Glutamatergic neuron (in vitro differentiated cells): ENCODE data around the gene FIBCD1. TPM values are rescaled to one million over a fixed set of nuclear protein-coding genes. Genes with fewer than 3 reads are reported as not detected.
A peak's percentile ranks its signal among the peaks of the same experiment; 100 is the strongest.

Experiments
- DNase-seq: peaks from one replicate; pipeline ENCODE4 v3.0.0; 2022
- H3K27ac Mint-ChIP-seq: one replicate; pipeline ENCODE4 v1.8.0; 2020; ENCODE audit warnings: mild to moderate bottlenecking, mixed read lengths, inconsistent platforms; ENCODE audit not compliant: unreplicated experiment
- H3K27me3 Mint-ChIP-seq: one replicate; pipeline ENCODE4 v1.8.0; 2020; ENCODE audit warnings: mild to moderate bottlenecking, moderate library complexity, mixed read lengths, inconsistent platforms; ENCODE audit not compliant: unreplicated experiment
- H3K36me3 Mint-ChIP-seq: one replicate; pipeline ENCODE4 v1.8.0; 2020; ENCODE audit warnings: mild to moderate bottlenecking, mixed read lengths, inconsistent platforms; ENCODE audit not compliant: unreplicated experiment
- H3K4me1 Mint-ChIP-seq: one replicate; pipeline ENCODE4 v1.8.0; 2020; ENCODE audit warnings: mild to moderate bottlenecking, low read depth, mixed read lengths, inconsistent platforms; ENCODE audit not compliant: unreplicated experiment
- H3K4me3 Mint-ChIP-seq: one replicate; pipeline ENCODE4 v1.8.0; 2020; ENCODE audit warnings: mild to moderate bottlenecking, mixed read lengths, inconsistent platforms; ENCODE audit not compliant: unreplicated experiment
- H3K9me3 Mint-ChIP-seq: one replicate; pipeline ENCODE4 v1.8.0; 2020; ENCODE audit warnings: mild to moderate bottlenecking, moderate library complexity, mixed read lengths, inconsistent platforms; ENCODE audit not compliant: unreplicated experiment
- CTCF ChIP-seq: fragments of 200-600 bp; sonication (generic); IDR thresholded peaks from one replicate; pipeline ENCODE4 v1.5.0; 2021; ENCODE audit not compliant: partially characterized antibody, unreplicated experiment
- total RNA-seq: library from RNA; stranded (reverse); fragmentation: NEBNext Ultra II Directional; extraction: Animal tissue kit (Norgen Biotek cat#: 25700); gene quantifications from one replicate; pipeline ENCODE4 v1.2.1, GENCODE V29; 2021; ENCODE audit not compliant: unreplicated experiment

The FIBCD1 gene
- total RNA-seq, 1 donor from 2014 or later, result not detected

- Mint-ChIP-seq H3K27me3 (peaks cover 8% of the 10 kb centered on the region), H3K9me3 (peaks cover 10% of the 10 kb centered on the region), H3K36me3 (no peaks in the 10 kb centered on the region), H3K4me3 (no peak overlapping the region), H3K4me1 (peaks cover 55% of the 10 kb centered on the region), H3K27ac (no peak overlapping the region)
- DNase-seq, result no peak
- TF ChIP-seq CTCF, result no peak
Measured at GRCh38 chr9:130861372-130862180, 77.5 kb downstream of the FIBCD1 start.

- H3K4me1 Mint-ChIP-seq, result peaks cover 58% of the 10 kb centered on the region
- DNase-seq, result no peak
- peak overlapping the region; percentile 21 for H3K4me3 Mint-ChIP-seq
- H3K27me3 Mint-ChIP-seq, result peaks cover 10% of the 10 kb centered on the region
- H3K36me3 Mint-ChIP-seq, result no peaks in the 10 kb centered on the region
- no peak for TF ChIP-seq CTCF
- H3K9me3 Mint-ChIP-seq, result peaks cover 9% of the 10 kb centered on the region
- H3K27ac Mint-ChIP-seq, result peak overlapping the region; percentile 16
Measured at GRCh38 chr9:130860458-130861316, 78.4 kb downstream of the FIBCD1 start.

GRCh38 chr9:130858739-130859705, 80.0 kb downstream of the FIBCD1 start:
- Mint-ChIP-seq H3K4me3 (peak overlapping the region; percentile 83), H3K27me3 (peaks cover 10% of the 10 kb centered on the region), H3K36me3 (no peaks in the 10 kb centered on the region), H3K4me1 (peaks cover 58% of the 10 kb centered on the region), H3K27ac (peak overlapping the region; percentile 97), H3K9me3 (peaks cover 9% of the 10 kb centered on the region)
- no peak for DNase-seq
- no peak for TF ChIP-seq CTCF

- peaks cover 56% of the 10 kb centered on the region for H3K4me1 Mint-ChIP-seq
- peaks cover 9% of the 10 kb centered on the region for H3K9me3 Mint-ChIP-seq
- no peaks in the 10 kb centered on the region for H3K36me3 Mint-ChIP-seq
- peak; percentile 73 for DNase-seq
- no peak for TF ChIP-seq CTCF
- H3K27me3 Mint-ChIP-seq, result peaks cover 10% of the 10 kb centered on the region
- H3K27ac Mint-ChIP-seq, result peak overlapping the region; percentile 97
- peak overlapping the region; percentile 83 for H3K4me3 Mint-ChIP-seq
Measured at GRCh38 chr9:130857864-130858738, 80.9 kb downstream of the FIBCD1 start.
